Retinal pigment epithelial cell (primary cell): Measurements from ENCODE around the gene SEMA4D.

Experiments used
- DNase-seq: peaks from one replicate; pipeline ENCODE4 v3.0.0-alpha.2; 2010; ENCODE audit warnings: low read depth
- H3K4me3 ChIP-seq: 2 replicates; pipeline ENCODE4 v1.5.1; 2011; ENCODE audit warnings: mild to moderate bottlenecking, low read length, control low read depth, moderate library complexity
- TF ChIP-seq, protein P1 (sequence below): conservative IDR thresholded peaks from 2 replicates; pipeline ENCODE4 v1.5.1; 2011; ENCODE audit warnings: low read depth, low read length, control low read depth, inconsistent platforms

Gene SEMA4D

DNA sequence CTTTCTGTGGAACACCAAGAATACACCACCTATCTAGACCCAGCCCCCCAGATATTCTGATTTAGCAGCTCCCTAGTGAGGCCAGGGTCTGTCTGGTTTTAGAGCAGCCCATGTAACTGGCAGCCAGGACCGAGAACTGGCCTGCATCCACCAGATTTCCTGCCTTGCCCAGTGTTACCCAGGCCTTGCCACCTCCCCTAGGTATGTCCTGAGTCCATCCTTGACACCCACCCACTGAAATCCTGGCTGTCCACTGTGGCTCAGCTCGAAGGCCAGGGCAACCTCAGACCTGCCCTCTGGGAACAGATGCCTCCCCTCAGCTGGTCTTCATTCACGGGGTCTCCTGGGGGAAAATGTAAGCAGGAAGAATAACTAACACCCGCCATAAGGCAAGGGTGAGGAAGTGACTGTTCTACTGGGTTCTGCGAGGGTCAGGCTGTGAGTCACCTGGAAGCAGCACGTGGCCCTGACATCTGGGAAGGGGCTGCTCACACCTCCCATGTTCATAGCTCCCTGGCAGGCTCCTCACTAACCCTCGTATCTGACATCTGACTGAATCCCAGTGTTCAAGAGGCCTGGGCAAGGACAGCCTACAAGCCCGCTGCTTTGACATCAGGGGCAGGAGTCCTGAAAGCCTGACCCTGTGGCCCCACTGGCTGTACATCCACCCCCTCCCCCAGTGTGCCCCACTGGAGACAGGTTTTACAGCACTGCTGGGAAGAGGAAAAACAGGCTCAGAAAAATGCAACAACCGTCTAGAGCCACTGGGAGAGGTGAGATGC lies 72.7 kb downstream of the SEMA4D start:
- no peak overlapping the region for H3K4me3 ChIP-seq
- TF ChIP-seq, protein P1, sequence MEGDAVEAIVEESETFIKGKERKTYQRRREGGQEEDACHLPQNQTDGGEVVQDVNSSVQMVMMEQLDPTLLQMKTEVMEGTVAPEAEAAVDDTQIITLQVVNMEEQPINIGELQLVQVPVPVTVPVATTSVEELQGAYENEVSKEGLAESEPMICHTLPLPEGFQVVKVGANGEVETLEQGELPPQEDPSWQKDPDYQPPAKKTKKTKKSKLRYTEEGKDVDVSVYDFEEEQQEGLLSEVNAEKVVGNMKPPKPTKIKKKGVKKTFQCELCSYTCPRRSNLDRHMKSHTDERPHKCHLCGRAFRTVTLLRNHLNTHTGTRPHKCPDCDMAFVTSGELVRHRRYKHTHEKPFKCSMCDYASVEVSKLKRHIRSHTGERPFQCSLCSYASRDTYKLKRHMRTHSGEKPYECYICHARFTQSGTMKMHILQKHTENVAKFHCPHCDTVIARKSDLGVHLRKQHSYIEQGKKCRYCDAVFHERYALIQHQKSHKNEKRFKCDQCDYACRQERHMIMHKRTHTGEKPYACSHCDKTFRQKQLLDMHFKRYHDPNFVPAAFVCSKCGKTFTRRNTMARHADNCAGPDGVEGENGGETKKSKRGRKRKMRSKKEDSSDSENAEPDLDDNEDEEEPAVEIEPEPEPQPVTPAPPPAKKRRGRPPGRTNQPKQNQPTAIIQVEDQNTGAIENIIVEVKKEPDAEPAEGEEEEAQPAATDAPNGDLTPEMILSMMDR: no peak
- DNase-seq: no peak

DNA sequence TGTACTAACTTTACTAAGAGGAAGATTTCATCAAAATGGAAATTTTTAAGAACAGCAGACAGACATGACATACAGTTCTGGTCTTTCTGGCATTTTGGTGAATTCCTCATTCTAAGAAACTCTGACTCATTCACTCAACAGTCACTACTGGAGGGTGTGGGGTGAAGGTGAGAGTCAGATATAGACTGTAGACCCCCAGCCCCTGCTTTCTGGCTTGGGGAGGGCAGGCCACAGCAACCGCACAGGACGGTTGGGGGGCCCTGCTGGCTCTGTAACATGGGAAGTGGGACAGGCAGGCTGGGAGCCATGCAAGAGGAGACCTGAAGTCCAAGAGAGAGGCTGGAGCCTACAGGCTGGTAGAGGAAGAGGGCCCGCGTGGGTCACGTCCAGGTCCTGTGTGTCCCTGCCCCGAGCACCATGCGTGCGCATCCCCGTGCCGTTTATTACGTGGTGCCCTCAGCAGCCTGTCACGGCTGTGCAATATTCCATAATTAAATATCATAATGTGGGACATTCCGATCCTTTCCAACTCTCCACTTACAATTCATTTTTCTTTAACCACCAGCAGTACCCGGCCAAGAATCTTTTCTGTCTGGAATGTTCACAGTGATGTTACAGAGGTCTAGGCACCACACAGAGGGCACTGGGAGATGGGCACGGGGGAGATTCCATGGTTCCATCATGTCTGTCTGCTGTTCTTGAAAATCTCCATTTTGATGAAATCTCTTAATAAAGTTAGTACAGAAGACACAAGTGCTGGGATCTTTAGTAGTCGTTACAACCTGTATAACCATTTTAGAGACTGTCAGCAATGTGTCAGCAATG lies 75.5 kb downstream of the SEMA4D start:
- no peak overlapping the region for H3K4me3 ChIP-seq
- DNase-seq: no peak
- TF ChIP-seq, protein P1: no peak

DNA sequence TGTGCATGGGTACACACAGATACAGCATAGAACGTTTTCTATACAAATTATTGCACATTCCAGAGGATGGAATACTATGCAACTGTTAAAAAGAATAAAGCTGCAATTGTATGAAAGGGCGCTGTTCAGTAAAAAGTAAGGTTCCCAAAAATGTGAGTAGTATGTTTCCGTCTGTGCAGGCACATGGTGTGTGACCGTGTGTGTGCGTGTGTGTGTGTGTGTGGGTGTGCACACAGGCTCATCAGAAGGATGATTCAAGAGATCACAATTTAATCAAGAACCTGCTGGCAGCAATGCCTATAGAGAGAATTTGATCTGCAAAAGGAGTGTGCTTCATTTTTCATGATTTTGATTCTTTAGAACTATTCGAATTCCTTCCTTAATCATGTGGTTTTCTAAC lies 76.3 kb downstream of the SEMA4D start:
- TF ChIP-seq, protein P1: no peak
- DNase-seq: no peak
- no peak overlapping the region for H3K4me3 ChIP-seq

DNA sequence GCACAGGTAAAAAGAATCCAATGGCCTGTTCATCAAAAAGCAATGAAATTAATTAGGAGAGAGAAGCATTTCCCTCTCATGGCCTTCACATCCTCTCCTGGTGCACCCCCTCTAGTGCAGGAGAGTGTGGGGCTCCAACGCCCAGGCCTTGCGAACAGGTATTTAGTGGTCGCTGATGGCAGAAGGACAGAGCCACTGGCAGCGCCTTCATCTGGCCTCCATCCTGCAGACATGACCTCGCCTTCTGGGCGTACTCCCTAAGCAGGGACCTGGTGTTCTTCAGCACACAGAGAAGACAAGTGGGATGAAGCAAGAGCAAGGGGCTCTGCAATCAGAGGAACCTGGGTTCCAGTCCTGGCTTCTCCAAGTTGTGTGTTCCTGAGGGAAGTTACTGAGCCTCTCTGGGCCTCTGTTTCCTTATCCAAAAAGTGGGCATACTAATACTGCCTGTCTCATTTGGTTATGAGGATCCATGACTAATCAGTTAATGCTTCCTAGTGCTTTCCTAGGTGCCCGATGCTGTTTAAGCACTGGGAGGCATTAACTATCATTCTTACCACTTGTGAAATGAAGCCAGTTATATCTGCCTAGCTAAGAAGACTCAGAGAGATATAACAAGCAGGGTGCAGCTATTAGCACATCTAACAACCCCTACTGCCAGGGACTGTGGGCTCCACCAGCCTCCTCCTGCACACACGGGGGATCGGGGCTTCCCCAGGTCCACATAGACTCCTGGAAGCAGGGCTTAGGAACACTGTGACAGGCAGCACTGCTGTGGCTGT lies 77.3 kb downstream of the SEMA4D start:
- TF ChIP-seq, protein P1: no peak
- no peak for DNase-seq
- H3K4me3 ChIP-seq: no peak overlapping the region

DNA sequence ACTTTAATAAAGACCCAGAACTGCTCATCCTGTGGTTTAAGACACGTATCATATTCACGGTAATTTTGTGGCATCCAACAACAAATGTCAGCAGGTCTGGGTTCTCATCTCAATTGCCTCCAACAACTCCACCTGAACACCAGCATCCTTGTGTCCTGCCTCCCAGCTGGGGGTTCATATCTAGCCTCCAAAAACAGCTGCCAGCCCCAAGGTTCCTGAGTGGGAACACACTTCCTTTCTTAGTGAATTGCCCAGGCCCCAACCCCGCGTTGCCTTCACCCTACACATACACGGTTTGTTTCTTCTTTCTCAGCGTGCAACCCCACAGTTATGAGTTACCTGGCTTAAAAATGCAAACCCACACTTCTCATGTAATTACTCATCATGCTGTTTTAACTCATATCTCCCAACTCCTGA lies 77.9 kb downstream of the SEMA4D start:
- no peak overlapping the region for H3K4me3 ChIP-seq
- TF ChIP-seq, protein P1: no peak

DNA sequence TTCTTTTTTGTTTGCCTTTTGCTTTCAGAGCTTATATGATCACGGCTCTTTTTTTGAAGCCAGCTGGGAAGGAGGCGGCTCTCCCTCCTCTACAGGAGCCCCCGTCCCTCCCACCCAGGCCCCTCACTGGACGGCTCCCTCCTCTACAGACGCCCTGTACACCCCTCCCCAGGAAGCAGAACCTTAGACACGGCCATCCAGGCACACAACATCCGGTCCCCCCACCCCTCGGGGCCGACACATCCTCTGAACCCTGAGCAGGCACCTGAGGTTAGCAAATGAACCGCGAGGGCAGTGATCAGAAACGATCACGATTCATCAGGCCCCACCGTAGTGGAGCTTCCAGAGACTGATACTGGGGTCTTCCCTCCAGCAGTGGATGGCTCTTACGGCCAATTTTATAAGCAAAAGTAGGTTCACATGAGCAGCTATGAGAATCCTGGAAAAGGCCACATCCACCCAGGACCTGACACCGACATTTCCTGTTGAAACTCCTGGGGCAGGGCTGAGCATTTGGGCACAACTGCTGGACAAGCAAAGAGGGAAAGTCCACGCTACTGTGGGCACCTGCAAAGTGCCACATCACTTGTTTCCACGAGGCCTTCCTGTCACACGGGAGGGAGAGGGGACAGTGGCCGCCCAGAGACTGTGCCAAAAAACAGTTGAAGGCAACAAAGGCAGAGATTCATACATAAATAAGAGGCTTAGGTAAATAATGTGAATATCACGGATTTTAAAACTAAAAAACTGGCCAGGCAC lies 78.9 kb downstream of the SEMA4D start:
- no peak for DNase-seq
- TF ChIP-seq, protein P1: no peak
- no peak overlapping the region for H3K4me3 ChIP-seq

More for the DNA sequence above, 77.9 kb downstream of the SEMA4D start:
- DNase-seq: no peak
